Neural cell (in vitro differentiated cells): ENCODE data around the gene WDR83.
"Not testable (repeated sequence)": the region's sequence is repeated elsewhere in the genome, so short reads cannot be mapped to it uniquely, and the experiment has no call there.

ENCODE experiments used
- EP300 ChIP-seq: fragments of 450-650 bp; conservative IDR thresholded peaks from 2 replicates; pipeline ENCODE4 v1.6.1; 2014; ENCODE audit warnings: antibody characterized with exemption, mild to moderate bottlenecking, moderate library complexity; ENCODE audit not compliant: poor library complexity, severe bottlenecking
- MXI1 ChIP-seq: fragments of 450-650 bp; conservative IDR thresholded peaks from 2 replicates; pipeline ENCODE4 v1.6.1; 2014; ENCODE audit warnings: antibody characterized with exemption, mild to moderate bottlenecking; ENCODE audit not compliant: poor library complexity, severe bottlenecking
- TF ChIP-seq, protein P1 (sequence below): fragments of 450-650 bp; IDR thresholded peaks from 2 replicates; pipeline ENCODE4 v1.5.1; 2014; ENCODE audit warnings: antibody characterized with exemption, mild to moderate bottlenecking, moderate library complexity; ENCODE audit not compliant: poor library complexity, severe bottlenecking

DNA sequence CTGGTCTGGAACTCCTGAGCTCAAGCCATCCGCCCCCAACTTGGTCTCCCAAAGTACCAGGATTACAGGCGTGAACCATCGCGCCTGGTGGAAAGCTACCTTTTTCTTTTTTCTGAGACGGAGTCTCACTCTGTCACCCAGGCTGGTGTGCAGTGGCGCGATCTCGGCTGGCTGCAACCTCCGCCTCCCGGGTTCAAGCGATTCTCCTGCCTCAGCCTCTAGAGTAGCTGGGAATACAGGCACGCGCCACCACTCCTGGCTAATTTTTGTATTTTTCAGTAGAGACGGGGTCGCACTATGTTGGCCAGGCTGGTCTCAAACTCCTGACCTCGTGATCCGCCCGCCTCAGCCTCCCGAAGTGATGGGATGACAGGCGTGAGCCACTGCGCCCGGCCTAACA, 30.8 kb downstream of the WDR83 start:
- TF ChIP-seq, protein P1, sequence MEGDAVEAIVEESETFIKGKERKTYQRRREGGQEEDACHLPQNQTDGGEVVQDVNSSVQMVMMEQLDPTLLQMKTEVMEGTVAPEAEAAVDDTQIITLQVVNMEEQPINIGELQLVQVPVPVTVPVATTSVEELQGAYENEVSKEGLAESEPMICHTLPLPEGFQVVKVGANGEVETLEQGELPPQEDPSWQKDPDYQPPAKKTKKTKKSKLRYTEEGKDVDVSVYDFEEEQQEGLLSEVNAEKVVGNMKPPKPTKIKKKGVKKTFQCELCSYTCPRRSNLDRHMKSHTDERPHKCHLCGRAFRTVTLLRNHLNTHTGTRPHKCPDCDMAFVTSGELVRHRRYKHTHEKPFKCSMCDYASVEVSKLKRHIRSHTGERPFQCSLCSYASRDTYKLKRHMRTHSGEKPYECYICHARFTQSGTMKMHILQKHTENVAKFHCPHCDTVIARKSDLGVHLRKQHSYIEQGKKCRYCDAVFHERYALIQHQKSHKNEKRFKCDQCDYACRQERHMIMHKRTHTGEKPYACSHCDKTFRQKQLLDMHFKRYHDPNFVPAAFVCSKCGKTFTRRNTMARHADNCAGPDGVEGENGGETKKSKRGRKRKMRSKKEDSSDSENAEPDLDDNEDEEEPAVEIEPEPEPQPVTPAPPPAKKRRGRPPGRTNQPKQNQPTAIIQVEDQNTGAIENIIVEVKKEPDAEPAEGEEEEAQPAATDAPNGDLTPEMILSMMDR: not testable (repeated sequence)
- TF ChIP-seq EP300, MXI1: not testable (repeated sequence)
